Stimulated activated CD4-positive, alpha-beta T cell treated with anti-CD3 and anti-CD28 coated beads, Interleukin-15, amount 100 ng/mL, for 48 hours (primary cell): ENCODE data around the gene ALCAM.
"Not testable (repeated sequence)": the region's sequence is repeated elsewhere in the genome, so short reads cannot be mapped to it uniquely, and the experiment has no call there.

Experiments used
- DNase-seq, 2 donors: peaks; one replicate each; pipeline ENCODE4 v3.0.0-alpha.2; 2020; ENCODE audit warnings: low read depth in 2 of 2

The ALCAM gene

GRCh38 chr3:105584003-105584790 is 217.5 kb downstream of the ALCAM start:
- DNase-seq = no peak

- DNase-seq = no peak
These were observed 226.6 kb downstream of the ALCAM start for GRCh38 chr3:105593315-105593714.

DNA sequence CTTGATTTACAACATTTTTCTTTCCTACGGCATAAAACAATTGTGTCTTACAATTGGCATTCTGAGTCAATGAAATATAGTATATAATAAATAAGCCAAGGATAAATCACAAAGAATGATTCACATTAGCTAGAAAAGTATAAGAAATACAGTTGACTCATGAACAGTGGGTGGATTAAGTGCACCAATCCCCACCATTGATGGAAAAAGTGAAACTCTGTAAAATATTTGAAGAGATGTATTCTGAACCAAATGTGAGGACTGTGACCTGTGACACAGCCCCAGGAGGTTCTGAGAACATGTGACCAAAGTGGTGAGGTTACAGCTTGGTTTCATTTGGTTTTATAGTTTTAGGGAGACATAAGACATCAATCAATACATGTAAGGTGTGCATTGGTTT is 227.5 kb downstream of the ALCAM start:
- peak in 1 of 2 donors; percentile 15 for DNase-seq

DNA sequence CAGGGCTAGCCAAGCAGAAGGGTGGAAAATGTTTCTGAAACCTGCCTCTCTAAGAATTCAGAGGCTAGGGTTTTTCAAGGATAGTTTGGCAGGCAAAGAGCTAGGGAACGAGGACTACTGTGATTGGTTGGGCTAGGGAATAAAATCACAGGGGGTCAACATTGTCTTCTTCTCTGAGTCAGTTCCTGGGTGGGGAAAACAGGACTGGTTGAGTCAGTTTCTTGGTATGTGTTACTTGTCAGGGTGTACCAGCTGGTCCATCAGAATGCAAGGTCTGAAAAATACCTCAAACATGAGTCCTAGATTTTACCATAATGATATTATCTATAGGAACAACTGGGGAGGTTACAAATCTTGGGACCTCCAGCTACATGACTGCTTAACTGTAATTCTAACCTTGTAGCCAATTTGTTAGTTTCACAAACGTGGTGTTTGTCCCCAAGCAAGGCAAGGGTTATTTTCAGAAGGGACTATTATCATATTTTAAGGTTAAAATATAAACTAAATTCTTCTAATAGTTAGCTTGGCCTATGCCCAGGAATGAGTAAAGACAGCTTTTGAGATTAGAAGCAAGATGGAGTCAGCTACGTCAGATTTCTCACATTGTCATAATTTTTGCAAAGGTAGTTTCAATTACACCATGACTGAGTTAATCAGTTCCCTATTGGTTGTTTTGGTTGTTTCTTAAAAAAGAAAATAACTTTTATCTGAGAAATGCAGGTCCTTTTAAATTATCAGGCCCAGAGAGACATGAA is 231.5 kb downstream of the ALCAM start:
- no peak for DNase-seq

DNA sequence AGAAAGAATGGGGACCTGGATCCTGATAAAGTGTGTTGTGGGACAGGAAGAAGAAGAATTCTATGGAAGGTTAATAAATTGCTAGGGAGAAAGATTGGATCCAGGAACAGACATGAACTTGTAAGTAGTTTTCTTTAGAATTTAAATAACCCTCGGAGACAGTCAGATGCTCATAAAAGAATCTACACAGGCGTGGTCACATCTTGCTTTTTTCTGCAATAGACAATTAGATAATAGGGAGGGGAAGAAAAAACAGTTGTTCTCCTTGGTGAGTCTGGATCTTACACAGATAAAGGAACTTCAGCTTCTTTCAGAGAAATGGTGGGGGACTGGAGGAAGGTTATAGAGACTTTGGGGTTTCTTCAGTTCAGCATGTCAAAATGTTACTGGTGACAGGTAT is 232.6 kb downstream of the ALCAM start:
- no peak for DNase-seq

GRCh38 chr3:105601756-105602155 is 235.0 kb downstream of the ALCAM start:
- not testable (repeated sequence) for DNase-seq

DNA sequence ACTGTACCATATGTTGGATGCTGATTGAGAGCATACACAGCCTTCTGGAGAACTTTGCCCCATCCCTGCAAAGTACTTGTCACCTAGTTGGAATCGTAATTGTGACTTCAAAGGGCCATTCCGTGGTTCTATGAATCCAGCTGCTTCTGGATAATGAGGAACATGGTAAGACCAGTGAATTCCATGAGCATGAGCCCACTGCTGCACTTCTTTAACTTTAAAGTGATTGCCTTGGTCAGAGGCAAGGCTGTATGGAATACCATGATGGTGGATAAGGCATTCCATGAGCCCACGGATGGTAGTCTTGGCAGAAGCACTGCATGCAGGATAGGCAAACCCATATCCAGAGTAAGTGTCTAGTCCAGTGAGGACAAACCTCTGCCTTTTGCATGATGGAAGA is 235.6 kb downstream of the ALCAM start:
- DNase-seq = not testable (repeated sequence)

- DNase-seq = not testable (repeated sequence)
These were observed 236.8 kb downstream of the ALCAM start for GRCh38 chr3:105603516-105603915.

DNA sequence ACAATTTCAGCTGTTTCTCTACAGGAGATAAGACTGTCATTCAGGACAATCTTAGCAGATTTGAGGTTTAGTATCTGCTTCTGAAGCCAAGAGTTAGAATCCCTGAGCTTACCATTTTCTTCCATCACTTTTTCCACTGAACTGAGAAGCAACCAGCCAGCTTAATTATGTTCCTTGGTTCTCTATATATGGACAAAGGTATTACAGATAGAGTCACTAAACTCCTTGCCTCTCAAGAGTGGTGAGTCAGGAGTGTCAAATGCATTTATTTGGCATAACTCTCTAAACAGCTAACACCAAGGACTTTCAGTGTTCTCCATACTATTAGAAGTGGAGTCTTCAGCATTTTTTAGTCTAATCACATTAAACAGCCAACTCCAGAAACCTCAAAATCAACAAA is 239.3 kb downstream of the ALCAM start:
- DNase-seq = no peak

- DNase-seq = no peak
These were observed 241.9 kb downstream of the ALCAM start for GRCh38 chr3:105608623-105609022.

DNA sequence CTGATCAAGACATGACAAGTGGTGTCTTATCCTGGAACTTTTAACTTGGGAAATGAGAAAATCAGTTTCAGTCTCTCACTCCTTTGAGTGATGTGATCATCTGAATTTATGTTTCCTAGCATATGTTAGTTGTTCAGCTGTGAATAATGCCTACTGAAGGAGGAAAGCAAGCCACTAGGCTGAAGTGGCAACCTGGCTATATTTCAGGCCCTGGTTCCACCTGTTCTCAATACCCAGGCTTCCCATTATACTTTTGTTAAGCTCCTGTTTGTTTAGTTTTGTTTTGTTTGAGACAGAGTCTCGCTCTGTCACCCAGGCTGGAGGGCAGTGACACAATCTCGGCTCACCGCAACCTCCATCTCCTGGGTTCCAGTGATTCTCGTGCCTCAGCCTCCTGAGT is 243.8 kb downstream of the ALCAM start:
- DNase-seq = no peak

DNA sequence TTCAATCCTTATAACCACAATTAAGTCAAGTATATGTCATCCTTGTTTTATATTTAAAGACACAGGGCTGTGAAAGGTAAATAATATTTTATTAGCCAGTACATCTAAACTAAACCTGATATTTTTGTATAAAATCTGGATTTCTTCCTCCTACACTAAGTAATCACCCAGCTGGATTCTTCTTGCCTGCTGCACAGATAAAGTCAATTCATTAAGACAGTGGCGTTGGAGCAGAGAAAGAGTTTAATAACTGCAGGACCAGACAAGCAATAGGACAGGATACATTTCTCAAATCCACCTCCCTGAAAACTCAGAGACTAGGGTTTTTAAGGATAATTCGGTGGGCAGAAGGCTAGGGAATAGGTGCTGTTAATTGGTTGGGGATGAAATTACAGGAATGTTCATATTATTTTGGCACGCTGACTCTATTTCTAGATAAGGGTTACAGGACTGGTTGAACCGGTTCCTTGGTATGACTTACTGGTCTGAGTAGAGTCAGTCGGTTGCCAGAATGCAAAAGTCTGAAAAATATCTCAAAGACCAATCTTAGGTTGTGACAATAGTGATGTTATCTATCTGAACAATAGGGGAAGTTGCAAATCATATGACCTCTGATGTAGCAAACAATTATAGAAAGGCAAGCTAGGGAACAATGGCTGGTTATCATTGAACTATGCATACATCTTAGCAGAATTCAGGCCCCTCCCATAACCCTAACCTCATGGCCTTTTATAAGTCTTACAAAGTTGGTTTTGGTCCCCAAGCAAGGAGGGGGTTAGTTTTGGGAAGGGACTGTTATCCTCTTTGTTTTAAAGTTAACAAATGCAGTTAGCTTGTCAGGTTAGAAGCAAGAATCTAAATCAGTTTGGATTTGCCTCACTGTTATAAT is 244.8 kb downstream of the ALCAM start:
- DNase-seq = no peak

GRCh38 chr3:105613120-105613519 is 246.4 kb downstream of the ALCAM start:
- no peak for DNase-seq

DNA sequence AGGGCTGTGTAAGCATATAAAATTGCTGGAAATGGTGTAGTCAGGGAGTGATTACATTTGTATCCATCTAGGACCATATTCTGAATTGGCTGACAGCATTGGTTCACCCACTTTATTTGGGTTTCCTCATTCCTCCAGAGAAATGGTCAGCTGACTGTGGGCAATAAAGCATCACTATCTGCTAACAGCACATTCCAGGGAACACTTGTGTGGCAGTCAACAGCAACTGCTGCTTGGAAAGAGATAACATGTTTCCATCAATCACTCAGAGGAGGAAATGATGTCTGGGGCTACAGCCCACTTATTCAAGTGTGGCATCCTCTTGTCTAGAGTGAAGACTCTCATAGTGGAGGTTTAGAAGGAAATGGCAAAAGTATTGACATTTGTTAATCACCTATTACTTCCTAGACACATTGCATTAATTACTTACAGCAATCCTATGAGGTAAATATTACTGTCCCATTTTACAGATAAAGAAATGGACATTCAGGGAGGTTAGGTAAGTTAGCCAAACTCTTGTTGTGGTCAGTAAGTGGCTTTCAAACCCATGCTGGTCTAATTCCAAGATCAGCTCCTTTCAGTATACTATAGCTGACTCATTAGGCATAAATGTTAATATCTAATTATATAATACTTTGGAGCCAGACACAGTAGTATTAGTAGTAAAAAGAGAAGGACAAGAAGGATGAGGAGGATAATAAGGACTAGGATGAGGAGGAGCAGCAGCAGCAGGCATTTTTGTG is 247.8 kb downstream of the ALCAM start:
- no peak for DNase-seq

- no peak for DNase-seq
These were observed 249.1 kb downstream of the ALCAM start for GRCh38 chr3:105615814-105616213.

- DNase-seq = no peak
These were observed 249.8 kb downstream of the ALCAM start for GRCh38 chr3:105616374-105617121.

GRCh38 chr3:105618556-105618955 is 251.8 kb downstream of the ALCAM start:
- no peak for DNase-seq

DNA sequence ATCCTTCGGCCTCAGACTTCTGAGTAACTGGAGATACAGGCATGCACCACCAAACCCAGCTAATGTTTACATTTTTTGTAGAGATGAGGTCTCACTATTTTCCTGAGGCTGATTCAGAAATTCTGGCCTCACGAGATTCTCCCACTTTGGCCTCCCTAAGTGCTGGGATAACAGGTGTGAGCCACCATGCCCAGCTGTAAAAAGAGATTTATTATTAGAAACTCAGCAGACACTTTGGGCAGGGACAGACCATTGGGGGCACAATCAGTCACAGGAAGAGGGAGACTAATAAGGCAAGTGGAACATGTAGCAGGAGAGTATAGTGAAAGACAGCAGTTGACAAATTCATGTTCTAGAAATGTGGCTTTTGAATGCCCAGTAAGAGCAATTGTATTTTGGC is 252.9 kb downstream of the ALCAM start:
- no peak for DNase-seq

- no peak for DNase-seq
These were observed 253.5 kb downstream of the ALCAM start for GRCh38 chr3:105620236-105620635.

DNA sequence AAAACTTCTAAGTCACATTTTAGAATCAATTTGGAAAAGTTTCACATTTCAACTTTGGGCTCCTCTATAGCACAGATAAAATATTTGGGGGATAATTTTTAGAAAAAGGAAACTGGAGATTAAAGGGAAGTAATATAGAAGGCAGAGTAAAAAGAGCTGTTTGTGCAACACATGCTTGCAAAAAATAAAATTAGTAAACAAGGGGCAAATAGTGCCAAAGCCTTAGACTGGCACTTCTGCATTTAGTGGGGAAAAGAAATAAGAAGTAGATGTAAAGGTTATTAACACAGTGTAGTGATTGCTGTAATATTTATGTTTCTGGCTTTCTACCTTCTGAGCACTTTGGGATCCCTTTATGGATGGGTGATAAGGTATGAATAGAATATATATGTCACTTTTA is 255.5 kb downstream of the ALCAM start:
- DNase-seq = no peak
